GM18951 (cell line): ENCODE results near the gene ARSG.
"Not testable (repeated sequence)": the region's sequence is repeated elsewhere in the genome, so short reads cannot be mapped to it uniquely, and the experiment has no call there.

Experiments
- POLR2A ChIP-seq: IDR thresholded peaks from 4 replicates; pipeline ENCODE4 v1.6.1; 2011; ENCODE audit warnings: mild to moderate bottlenecking; ENCODE audit not compliant: insufficient read length, insufficient read depth; ENCODE audit errors: extremely low read depth
- in situ Hi-C: fragments of 300-500 bp; cut with MboI; formaldehyde crosslinking; loops from one replicate; pipeline ENCODE4 v1.12.0; 2022; ENCODE audit warnings: low sequenced_read_pairs, mixed read lengths, inconsistent platforms; ENCODE audit not compliant: unreplicated experiment

Gene ARSG

DNA sequence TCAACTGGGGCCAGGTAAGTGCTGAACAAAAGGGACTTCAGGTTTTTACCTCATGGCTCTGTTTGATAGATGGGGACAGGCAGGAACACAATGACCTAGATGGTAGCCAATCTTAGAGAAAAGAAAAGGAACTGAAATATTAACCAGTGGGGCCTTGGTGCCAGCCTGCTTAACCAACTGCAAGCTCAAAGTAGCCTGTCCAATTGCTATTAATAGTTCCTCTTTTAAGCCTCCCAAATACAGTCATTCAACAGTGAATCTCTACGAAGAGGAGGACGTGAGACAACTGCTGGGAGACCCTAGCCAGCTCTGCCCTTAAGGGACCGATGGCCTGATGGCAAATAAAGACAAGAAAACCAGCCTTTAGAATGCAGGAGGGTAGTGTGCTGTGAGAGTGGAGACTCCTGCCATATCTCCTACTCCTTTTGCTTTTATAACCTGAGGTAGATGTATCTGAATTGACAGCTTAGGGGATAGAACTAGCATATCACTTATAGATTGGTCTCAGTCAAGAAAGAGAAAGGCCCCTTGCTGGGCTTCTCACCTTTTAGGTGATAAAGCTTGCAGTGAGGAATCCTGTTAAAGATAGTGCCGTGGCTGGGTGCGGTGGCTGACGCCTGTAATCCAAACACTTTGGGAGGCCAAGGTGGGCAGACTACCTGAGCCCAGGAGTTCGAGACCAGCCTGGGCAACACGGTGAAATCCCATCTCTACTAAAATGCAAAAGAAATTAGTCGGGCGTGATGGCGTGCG lies 28.3 kb downstream of the ARSG start:
- no peak for TF ChIP-seq POLR2A

DNA sequence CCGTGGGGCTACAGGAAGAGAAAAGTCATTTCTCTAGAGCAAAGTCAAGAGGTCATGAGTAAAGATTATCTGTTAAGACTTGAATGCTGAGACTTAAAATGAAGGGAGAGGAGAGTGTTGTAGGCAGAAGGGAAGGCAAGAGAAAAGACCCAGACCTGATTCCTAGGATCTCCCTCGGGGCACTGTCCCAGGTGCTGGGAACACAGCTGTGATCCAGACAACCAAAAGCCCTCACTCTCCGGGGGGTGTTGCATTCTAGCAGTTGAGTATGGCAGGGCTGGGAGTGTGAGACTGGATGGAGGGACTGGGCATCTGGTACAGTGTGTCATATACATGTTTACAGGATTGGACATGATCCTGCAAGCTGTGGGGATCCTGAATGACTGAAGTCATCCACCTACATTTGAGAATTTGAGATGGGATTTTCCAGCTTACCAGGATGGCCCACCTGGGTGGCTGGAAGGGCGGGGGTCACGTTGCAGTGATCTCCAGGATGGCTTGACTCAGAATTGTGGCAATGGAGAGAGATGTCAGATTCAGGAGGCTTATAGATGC lies 29.1 kb downstream of the ARSG start:
- in situ Hi-C loops: no loop called here
- TF ChIP-seq POLR2A: no peak

More for the DNA sequence above, 28.3 kb downstream of the ARSG start:
- in situ Hi-C loops: no loop called here

DNA sequence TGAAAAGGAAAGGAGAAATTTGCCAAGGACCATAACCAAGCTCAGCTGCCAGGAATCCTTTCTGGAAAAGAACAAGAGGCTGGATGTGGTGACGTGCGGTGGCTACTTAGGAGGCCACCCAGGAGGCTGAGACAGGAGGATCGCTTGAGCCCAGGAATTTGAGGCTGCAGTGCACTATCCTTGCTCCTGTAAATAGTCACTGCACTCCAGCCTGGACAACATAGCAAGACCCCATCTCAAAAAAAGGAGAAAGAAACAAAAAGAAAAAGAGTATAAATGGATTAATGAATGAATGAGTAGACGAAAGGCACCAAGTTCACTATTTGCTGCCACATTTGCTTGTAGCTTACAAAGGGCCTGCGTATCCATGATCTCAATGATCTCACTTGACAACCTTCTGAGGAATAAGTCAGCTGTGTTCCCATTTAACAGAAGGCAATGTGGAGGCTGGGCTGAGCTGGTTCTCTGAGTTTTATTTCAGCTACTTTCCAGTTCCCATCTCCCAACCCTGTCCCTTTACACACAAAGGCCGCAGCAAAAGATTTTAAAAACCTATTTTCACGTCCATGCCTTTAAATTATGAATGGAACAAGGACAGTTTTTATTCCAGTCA lies 29.8 kb downstream of the ARSG start:
- in situ Hi-C loops: no loop called here
- TF ChIP-seq POLR2A: no peak

DNA sequence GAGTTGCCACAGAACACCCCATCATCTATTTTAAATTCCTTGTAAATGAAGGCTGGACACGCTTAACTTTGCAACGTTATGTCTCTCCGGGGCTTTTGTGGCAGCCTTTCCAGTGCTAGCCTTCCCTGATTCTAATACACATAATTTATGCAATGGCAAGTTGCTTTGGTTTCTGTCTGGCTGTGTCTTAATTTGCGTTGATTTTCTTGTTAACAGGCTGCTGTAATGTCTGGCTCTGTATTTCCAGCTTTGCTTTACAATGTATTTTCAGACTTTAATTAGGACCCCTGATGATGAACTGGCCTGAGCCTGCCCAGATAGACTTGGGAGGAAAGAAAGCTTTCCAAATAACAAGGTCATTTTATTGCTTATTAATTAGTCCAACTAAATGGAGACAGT lies 30.3 kb downstream of the ARSG start:
- TF ChIP-seq POLR2A: no peak

DNA sequence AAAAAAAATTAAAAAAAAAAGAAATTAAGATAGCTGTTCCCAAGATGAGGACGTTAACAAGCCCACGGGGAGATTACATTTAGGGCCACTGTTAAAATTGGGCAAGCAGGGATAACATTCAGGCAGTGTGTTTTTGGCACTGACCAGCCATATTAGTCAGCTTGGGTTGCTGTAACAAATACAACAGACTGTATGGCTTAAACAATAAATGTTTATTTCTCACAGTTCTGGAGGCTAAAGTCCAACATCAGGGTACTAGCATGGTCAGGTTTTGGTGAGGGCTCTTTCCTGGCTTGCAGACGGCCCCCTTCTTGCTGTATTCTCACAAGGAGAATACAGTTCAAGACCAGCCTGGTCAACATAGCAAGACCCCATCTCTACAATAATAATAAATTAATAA lies 31.3 kb downstream of the ARSG start:
- in situ Hi-C loops: no loop called here
- TF ChIP-seq POLR2A: no peak

More for the DNA sequence above, 30.3 kb downstream of the ARSG start:
- in situ Hi-C loops: no loop called here

DNA sequence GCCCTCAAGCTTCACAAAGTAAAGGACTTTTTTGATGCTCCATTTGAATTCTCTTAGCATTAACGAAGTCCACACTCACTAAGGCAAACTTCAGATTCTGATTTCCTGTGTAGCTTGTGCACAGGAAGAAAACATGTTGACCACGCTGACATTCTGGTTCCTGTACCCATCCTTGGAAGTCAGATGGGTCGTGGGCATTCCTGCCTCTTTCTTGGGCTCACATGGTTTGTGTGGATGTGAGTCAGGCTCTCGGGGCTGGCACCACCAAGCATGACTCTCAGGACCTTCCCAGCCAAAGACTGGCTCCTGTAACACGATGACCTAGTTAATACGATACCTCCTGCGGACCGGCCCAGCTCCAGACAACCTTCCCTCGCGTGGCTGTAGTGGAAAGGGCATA lies 32.8 kb downstream of the ARSG start:
- no peak for TF ChIP-seq POLR2A
- in situ Hi-C loops: no loop called here

DNA sequence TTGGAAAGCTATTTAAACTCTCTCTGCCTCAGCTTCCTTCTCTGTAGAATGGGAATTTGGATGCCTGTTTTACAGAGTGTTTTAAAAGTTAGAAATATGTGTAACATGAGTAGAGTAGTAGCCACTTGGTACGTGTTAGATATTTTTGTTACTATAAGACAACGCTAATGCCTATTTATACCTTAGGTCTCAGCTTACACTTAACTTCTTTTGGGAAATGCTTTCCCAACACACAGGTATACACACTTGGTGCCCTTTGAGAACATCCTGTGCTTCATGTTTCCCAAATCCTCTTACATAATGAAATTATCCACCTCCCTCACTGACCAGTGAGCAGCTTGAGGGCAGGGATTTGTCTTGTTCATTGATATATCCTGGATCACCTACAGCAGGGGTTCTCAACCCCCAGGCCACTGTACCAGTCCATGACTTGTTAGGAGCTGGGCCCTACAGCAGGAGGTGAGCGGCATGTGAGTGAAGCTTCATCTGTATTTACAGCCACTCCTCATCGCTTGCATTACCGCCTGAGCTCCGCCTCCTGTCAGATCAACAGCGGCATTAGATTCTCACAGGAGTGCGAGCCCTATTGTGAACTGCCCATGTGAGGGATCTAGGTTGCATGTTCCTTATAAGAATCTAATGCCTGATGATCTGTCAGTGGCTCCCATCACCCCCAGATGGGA lies 33.5 kb downstream of the ARSG start:
- no peak for TF ChIP-seq POLR2A
- in situ Hi-C loops: no loop called here

DNA sequence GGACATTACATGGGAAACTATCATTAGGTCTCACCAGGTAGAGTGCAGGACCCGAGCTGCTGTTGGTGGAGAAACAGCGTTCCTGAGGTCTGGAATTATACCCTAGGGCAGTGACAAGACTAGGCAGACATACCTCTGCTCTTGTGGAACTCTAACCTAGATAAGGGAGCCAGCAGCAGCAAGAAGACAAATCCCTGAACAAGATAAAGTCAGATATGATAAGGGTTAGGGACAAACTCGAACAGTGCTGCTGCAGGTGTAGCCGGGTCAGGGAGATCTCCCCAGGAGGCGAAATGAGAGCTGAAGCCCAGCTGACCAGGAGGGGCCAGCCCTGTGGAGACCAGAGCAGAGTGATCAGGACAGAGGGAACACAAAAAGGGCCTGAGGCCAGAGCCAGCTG lies 34.7 kb downstream of the ARSG start:
- TF ChIP-seq POLR2A: no peak
- in situ Hi-C loops: no loop called here

GRCh38 chr17:68326681-68327080 lies 35.4 kb downstream of the ARSG start:
- no peak for TF ChIP-seq POLR2A
- in situ Hi-C loops: no loop called here

DNA sequence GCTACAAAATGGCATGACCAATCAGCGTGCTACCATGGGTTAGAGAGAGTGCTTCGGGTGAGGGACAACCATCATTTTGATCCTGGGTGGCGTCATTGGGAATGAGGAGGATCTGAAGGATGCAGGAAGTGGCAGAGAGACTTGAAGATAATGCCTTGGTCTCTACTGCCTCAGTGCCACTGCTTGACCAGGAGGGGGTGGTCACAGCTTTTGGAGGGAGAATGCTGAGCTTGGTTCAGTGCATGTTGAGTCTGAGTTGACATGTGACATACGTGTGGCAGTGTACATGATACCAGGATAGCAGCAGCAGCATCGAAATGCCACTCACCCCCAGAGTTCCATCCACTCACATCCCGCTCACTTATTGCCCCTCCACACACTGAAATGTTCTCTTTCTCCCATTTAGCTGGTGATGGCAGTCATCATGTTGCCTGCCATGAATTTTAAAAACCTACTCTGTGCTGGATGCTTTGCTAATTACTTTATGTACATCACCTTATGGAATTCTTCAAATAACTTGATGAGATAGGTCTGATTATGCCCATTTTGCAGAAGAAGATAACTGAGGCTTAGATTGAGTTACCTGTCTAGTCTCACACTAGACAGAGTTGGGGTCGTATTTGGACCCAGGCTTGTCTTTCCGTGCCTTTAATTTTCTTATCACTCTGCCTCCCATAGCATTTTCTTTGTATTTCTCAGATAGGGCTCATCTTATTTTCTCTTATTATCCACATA lies 36.7 kb downstream of the ARSG start:
- TF ChIP-seq POLR2A: no peak
- in situ Hi-C loops: no loop called here

DNA sequence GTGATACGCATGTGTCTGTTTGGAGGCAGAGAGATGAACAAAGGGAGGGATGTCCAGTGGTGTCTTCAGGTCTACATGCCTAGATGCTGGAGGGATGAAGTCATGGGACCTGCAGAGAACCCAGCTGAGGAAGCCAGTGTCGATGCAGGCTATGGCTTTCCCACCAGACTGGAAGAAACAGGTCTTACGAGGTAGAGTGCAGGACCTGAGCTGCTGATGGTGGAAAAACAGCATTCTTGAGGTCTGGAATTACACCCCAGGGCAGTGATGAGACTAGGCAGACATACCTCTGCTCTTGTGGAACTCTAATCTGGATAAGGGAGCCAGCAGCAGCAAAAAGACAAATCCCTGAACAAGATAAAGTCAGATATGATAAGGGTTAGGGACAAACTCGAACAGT lies 37.4 kb downstream of the ARSG start:
- in situ Hi-C loops: no loop called here
- no peak for TF ChIP-seq POLR2A

GRCh38 chr17:68329331-68329730 lies 38.0 kb downstream of the ARSG start:
- no peak for TF ChIP-seq POLR2A

DNA sequence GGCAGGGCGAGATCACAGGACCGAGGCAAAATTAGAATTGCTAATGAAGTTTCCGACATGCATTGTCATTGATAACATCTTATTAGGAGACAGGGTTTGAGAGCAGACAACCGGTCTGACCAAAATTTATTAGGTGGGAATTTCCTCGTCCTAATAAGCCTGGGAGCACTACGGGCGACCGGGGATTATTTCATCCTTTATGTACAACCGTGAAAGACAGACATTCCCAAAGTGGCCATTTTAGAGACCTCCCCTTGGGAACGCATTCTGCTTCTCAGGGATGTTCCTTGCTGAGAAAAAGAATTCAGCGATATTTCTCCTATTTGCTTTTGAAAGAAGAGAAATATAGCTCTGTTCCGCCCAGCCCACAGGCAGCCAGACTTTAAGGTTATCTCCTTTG lies 40.6 kb downstream of the ARSG start:
- in situ Hi-C loops: not testable (repeated sequence)

More at GRCh38 chr17:68329331-68329730, 38.0 kb downstream of the ARSG start:
- in situ Hi-C loops: no loop called here
